HFFc6 (cell line): ENCODE measurements around the gene PPP1R26. TPM values are rescaled to one million over a fixed set of nuclear protein-coding genes. Genes with fewer than 3 reads are reported as not detected.
"Not testable (repeated sequence)": the region's sequence is repeated elsewhere in the genome, so short reads cannot be mapped to it uniquely, and the experiment has no call there.

Experiments used
- DNase-seq: peaks from one replicate; pipeline ENCODE4 v3.0.0-alpha.2; 2018
- H3K27ac Mint-ChIP-seq: 2 replicates; pipeline ENCODE4 v1.8.0; 2020; ENCODE audit warnings: mild to moderate bottlenecking, mixed read lengths
- H3K27me3 Mint-ChIP-seq: 2 replicates; pipeline ENCODE4 v1.8.0; 2021; ENCODE audit warnings: mild to moderate bottlenecking, moderate library complexity, mixed read lengths; ENCODE audit not compliant: insufficient read depth
- H3K36me3 Mint-ChIP-seq: 2 replicates; pipeline ENCODE4 v1.8.0; 2021; ENCODE audit warnings: low read depth, mixed read lengths
- H3K4me1 Mint-ChIP-seq: 2 replicates; pipeline ENCODE4 v1.8.0; 2020; ENCODE audit warnings: low read depth, mixed read lengths
- H3K4me3 Mint-ChIP-seq: 2 replicates; pipeline ENCODE4 v1.8.0; 2020; ENCODE audit warnings: mild to moderate bottlenecking, moderate library complexity, mixed read lengths
- H3K9me3 Mint-ChIP-seq: 2 replicates; pipeline ENCODE4 v1.8.0; 2020; ENCODE audit warnings: mild to moderate bottlenecking, mixed read lengths
- CTCF ChIP-seq: fragments of 200-600 bp; sonication (generic); IDR thresholded peaks from 2 replicates; pipeline ENCODE4 v1.5.0; 2021; ENCODE audit warnings: antibody characterized with exemption, mild to moderate bottlenecking
- total RNA-seq, 6 experiments: library from RNA; stranded (reverse); fragmentation: NEBNext Ultra II Directional; extraction: Animal tissue kit (Norgen Biotek cat#: 25700); gene quantifications; 2 replicates in 1 of 6; 3 replicates in 5 of 6; pipeline ENCODE4 v1.2.3, GENCODE V29; 2021

Gene PPP1R26
- total RNA-seq, 6 experiments from 2014 or later = 10.6 to 14.9 (median 11.0) TPM

DNA sequence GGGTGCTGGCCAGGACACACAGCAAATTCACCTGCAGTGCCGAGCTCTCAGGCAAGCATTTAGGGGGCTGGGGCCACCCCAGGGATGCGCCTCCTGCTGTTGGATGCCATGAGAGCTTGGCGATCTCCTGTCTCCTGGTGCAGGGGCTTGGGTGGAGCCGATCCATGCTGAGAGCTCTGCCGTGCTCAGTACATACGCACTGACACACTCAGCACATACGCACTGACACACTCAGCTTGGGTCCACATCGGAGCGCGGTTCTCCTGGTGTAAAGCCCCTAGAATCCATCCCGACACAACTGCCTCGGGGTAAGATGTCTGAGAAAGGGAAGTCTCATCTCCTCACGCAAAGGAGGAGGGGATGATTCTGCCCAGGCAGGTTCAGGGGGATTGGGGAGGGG lies 56.0 kb downstream of the PPP1R26 start:
- not testable (repeated sequence) for H3K27ac Mint-ChIP-seq, H3K4me1 Mint-ChIP-seq, H3K36me3 Mint-ChIP-seq, DNase-seq, H3K9me3 Mint-ChIP-seq, H3K4me3 Mint-ChIP-seq
- peaks cover 24% of the 10 kb centered on the region for H3K27me3 Mint-ChIP-seq

- Mint-ChIP-seq H3K4me3 (no peak overlapping the region), H3K4me1 (peaks cover 8% of the 10 kb centered on the region), H3K9me3 (no peaks in the 10 kb centered on the region), H3K27me3 (peaks cover 23% of the 10 kb centered on the region), H3K36me3 (no peaks in the 10 kb centered on the region), H3K27ac (no peak overlapping the region)
- TF ChIP-seq CTCF = no peak
- DNase-seq = peak; percentile 41
Observed at GRCh38 chr9:135536216-135536615, 56.6 kb downstream of the PPP1R26 start.

Other genes with a start within 250 kb of the PPP1R26 start
- 10 to 100 TPM; 37.5 to 43.3 (median 38.6) TPM for gene MRPS2, start 20.9 kb downstream of the PPP1R26 start, total RNA-seq
- under 1 TPM in 2 of 6 experiments, not detected in 4; 0.28 to 0.46 TPM for gene LCN1, start 41.7 kb downstream of the PPP1R26 start, total RNA-seq
- not detected for gene OBP2A, start 66.3 kb downstream of the PPP1R26 start, total RNA-seq
- not detected for gene PAEP, start 82.0 kb downstream of the PPP1R26 start, total RNA-seq
- gene GLT6D1, start 159.8 kb downstream of the PPP1R26 start, total RNA-seq = not detected
- not detected for gene LCN9, start 183.5 kb downstream of the PPP1R26 start, total RNA-seq
- gene SOHLH1, start 219.7 kb downstream of the PPP1R26 start, total RNA-seq = not detected
- not detected for gene KCNT1, start 222.4 kb downstream of the PPP1R26 start, total RNA-seq